ENCODE results near the gene FETUB. TPM values are rescaled to one million over a fixed set of nuclear protein-coding genes. Genes with fewer than 3 reads are reported as not detected.
"Not testable (repeated sequence)": the region's sequence is repeated elsewhere in the genome, so short reads cannot be mapped to it uniquely, and the experiment has no call there.

The FETUB gene
- total RNA-seq, 4 donors from 2014 or later: not detected

DNA sequence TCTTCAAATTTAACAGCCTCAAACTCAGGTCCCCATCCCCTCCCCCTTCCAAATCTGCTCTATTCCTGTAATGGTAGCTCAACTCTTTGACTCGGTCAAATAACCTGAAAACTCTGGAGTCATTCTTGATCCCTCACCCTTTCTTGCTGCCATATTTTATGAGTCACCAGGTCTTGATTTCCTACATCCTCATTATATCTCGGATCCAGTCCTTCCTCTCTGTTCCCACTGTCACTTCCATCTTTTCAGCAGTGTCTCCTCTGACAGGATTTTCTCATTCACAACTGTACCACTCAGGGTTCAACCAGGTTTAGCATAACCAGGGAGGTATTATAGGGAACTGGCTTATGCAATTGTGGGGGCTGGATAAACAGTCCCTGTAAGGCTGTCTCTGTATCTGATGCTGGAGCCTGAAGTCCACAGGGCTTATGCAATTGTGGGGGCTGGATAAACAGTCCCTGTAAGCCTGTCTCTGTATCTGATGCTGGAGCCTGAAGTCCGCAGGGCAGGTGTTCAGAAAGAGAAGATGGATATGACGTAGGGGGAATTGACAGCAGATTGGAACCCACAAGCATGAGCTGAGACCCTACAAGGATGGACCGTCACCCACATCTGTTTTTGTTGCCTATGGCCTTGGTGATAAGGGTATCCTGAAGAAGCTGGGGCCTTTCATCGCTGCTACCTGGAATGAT, 9.1 kb upstream of the FETUB start:
- intact Hi-C loops (cut with DNase I): no loop called here
- TF ChIP-seq POLR2A (IDR thresholded peaks at IDR 0.05): no peak
- TF ChIP-seq, protein P1, sequence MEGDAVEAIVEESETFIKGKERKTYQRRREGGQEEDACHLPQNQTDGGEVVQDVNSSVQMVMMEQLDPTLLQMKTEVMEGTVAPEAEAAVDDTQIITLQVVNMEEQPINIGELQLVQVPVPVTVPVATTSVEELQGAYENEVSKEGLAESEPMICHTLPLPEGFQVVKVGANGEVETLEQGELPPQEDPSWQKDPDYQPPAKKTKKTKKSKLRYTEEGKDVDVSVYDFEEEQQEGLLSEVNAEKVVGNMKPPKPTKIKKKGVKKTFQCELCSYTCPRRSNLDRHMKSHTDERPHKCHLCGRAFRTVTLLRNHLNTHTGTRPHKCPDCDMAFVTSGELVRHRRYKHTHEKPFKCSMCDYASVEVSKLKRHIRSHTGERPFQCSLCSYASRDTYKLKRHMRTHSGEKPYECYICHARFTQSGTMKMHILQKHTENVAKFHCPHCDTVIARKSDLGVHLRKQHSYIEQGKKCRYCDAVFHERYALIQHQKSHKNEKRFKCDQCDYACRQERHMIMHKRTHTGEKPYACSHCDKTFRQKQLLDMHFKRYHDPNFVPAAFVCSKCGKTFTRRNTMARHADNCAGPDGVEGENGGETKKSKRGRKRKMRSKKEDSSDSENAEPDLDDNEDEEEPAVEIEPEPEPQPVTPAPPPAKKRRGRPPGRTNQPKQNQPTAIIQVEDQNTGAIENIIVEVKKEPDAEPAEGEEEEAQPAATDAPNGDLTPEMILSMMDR (IDR thresholded peaks at IDR 0.05): no peak
- no peak for DNase-seq
- Histone ChIP-seq H3K4me1 (no peaks in the 10 kb centered on the region), H3K27ac (no peak overlapping the region), H3K9me3 (no peaks in the 10 kb centered on the region), H3K4me3 (replicated peaks in 1 of 3) (no peak overlapping the region), H3K36me3 (no peaks in the 10 kb centered on the region), H3K27me3 (no peaks in the 10 kb centered on the region)
- 73 to 92% methylated on average over 6 of the region's 6 CpGs for WGBS, 2 donors

DNA sequence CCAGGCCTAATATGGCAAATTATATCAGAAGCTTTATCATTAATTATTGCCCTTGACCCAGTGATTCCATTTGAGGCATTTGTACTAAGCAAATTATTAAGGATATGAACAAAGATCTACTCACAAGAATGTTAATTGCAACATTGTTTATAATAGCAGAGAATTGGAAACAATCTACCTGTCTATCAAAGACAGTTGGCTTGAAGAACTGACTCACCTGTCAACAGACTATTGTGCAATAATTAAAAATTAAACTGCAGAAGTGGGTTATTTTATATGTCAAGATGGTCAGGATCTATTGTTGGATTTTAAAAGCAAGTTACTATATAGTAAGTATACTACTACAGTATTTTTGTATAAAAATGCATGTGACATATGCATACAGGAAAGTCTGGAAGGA, 6.7 kb upstream of the FETUB start:
- Histone ChIP-seq H3K4me3 (replicated peaks in 1 of 3) (no peak overlapping the region), H3K27me3 (no peaks in the 10 kb centered on the region), H3K27ac (no peak overlapping the region), H3K36me3 (no peaks in the 10 kb centered on the region), H3K9me3 (no peaks in the 10 kb centered on the region), H3K4me1 (no peaks in the 10 kb centered on the region)
- no peak for DNase-seq
- TF ChIP-seq POLR2A (IDR thresholded peaks at IDR 0.05): no peak
- TF ChIP-seq, protein P1 (IDR thresholded peaks at IDR 0.05): no peak
- intact Hi-C loops (cut with DNase I): no loop called here

DNA sequence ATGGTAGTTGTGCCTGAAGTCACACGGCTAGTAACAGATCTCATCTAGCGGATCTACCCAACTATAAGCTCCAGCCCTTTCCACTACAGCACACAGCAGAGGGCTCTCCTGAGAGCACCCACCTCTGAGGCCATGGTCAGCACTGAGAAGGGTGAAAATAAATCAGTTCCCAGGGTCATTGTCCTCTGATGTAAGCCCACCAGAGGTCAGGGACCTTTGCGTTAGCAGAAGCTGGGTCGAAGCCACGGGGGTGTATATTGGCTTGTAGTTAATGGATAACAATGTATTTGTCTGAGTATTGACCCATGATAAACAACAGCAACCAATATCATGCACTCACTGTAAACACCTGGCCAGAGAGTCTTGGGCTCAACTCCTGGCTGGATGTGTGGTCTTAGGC, 6.0 kb upstream of the FETUB start:
- intact Hi-C loops (cut with DNase I): not testable (repeated sequence)

DNA sequence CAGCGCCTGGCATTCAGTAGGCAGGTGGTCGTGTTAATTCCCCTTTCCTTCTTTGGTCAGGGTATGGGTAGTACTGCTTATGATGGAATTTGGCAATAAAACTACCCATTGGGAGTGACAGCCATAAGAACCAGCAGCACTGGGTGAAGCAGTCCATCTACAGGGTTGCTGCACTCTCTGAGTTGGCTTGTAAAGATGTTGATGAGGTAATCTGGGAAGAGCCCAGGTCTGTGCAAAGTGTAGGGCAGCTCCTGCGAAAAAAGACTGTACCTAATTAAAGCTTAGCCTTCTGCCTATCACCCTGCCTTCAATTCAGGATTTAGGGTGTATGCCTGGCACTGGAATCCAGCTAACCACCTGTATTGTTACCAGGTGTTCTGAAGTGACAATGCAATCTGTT, 4.7 kb upstream of the FETUB start:
- 93 to 96% methylated on average over 3 of the region's 3 CpGs for WGBS, 2 donors
- TF ChIP-seq, protein P1 (IDR thresholded peaks at IDR 0.05): no peak
- no peak for TF ChIP-seq POLR2A (IDR thresholded peaks at IDR 0.05)
- no peak for DNase-seq
- H3K36me3 ChIP-seq: no peaks in the 10 kb centered on the region
- H3K27ac ChIP-seq: no peak overlapping the region
- H3K4me3 ChIP-seq (replicated peaks in 1 of 3): no peak overlapping the region
- intact Hi-C loops (cut with DNase I): no loop called here
- H3K27me3 ChIP-seq: no peaks in the 10 kb centered on the region
- H3K4me1 ChIP-seq: peaks cover 0 to 4% of the 10 kb centered on the region in 2 donors
- H3K9me3 ChIP-seq: no peaks in the 10 kb centered on the region

More for the DNA sequence above, 6.0 kb upstream of the FETUB start:
- H3K9me3 ChIP-seq; H3K4me1 ChIP-seq; H3K27me3 ChIP-seq; H3K27ac ChIP-seq; H3K36me3 ChIP-seq; H3K4me3 ChIP-seq (replicated peaks in 1 of 3); DNase-seq: not testable (repeated sequence)
- WGBS, 2 donors: 82 to 87% methylated on average over 5 of the region's 5 CpGs

DNA sequence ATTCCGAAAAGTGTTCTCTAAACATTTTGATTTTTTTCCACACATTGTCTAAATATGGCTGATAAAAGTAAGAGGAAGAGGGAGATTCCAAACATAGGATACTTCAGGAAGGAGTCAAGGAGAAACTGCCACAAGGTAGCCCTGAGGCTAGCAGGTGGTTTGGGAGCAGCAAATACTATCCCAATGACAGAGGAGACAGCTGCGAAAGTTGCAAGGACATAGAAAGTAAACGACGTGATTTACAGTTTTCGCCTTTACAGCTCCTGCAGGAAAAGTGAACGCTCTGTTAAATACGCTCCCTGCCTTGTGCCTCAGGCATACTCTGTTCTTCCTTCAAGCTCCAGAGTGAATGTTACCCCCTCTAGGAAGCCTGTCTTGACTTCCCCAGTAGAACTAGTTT, 3.7 kb upstream of the FETUB start:
- no peaks in the 10 kb centered on the region for H3K9me3 ChIP-seq
- no peaks in the 10 kb centered on the region for H3K36me3 ChIP-seq
- intact Hi-C loops (cut with DNase I): no loop called here
- WGBS, 2 donors: 91 to 92% methylated on average over 7 of the region's 7 CpGs
- peaks cover 0 to 7% of the 10 kb centered on the region in 2 donors for H3K4me1 ChIP-seq
- H3K27me3 ChIP-seq: no peaks in the 10 kb centered on the region
- no peak for DNase-seq
- TF ChIP-seq, protein P1 (IDR thresholded peaks at IDR 0.05): no peak
- no peak for TF ChIP-seq POLR2A (IDR thresholded peaks at IDR 0.05)
- H3K27ac ChIP-seq: no peak overlapping the region
- no peak overlapping the region for H3K4me3 ChIP-seq (replicated peaks in 1 of 3)

All from thyroid gland (tissue), 4 donors.